Measurements from ENCODE around the gene C6orf62. TPM values are rescaled to one million over a fixed set of nuclear protein-coding genes. Genes with fewer than 3 reads are reported as not detected.

The C6orf62 gene
- total and polyA plus RNA-seq, 2 experiments from 2014 or later, result 66.7 to 79.9 TPM

- no peak for TF ChIP-seq CTCF (conservative IDR thresholded peaks at IDR 0.05; ENCODE audit: low read depth in 2 of 2)
- TF ChIP-seq ZNF114 (CRISPR knock-in tag; IDR thresholded peaks at IDR 0.05), result no peak
- TF ChIP-seq EZH2 (IDR thresholded peaks at IDR 0.05; ENCODE audit: low read depth, unreplicated experiment), result no peak
- no peak for TF ChIP-seq STAT1 (IDR thresholded peaks at IDR 0.05; ENCODE audit: unreplicated experiment)
Observed at GRCh38 chr6:24686408-24686807, 32.5 kb downstream of the C6orf62 start (continued).

GRCh38 chr6:24683297-24684296, 35.4 kb downstream of the C6orf62 start:
- ATAC-seq (peak; percentile 86), DNase-seq (ENCODE audit: low spot score) (peak; percentile 74)
- peak overlapping the region; percentile 97 for H3K27ac Mint-ChIP-seq
- Histone ChIP-seq H3K36me3 (ENCODE audit: insufficient read depth) (no peaks in the 10 kb centered on the region; the same call in 1 of the 2 replicates), H3K27ac (ENCODE audit: low read depth) (peak overlapping the region; percentile 99), H3K4me3 (peak overlapping the region; percentile 24), H3F3A (replicated peaks; ENCODE audit: low read depth) (peaks cover 8% of the 10 kb centered on the region; the same call in 1 of the 2 replicates), H3K4me2 (peak overlapping the region; percentile 63), H3K9me2 (ENCODE audit: insufficient read depth) (no peaks in the 10 kb centered on the region), H4K20me1 (replicated peaks; ENCODE audit: insufficient read depth) (no peaks in the 10 kb centered on the region), H3K4me1 (ENCODE audit: insufficient read depth) (peaks cover 30% of the 10 kb centered on the region), H3K79me2 (replicated peaks; ENCODE audit: insufficient read depth) (peaks cover 31% of the 10 kb centered on the region), H3K27me3 (ENCODE audit: insufficient read depth) (no peaks in the 10 kb centered on the region), H2AFZ (no peak overlapping the region)
- peak; percentile 50; the same call in 1 of the 2 replicates for TF ChIP-seq NANOG (IDR thresholded peaks at IDR 0.05; ENCODE audit: borderline replicate concordance)
- TF ChIP-seq ETS1 (IDR thresholded peaks at IDR 0.05), result no peak
- TF ChIP-seq POLR2AphosphoS5 (IDR thresholded peaks at IDR 0.05; ENCODE audit: low read depth), result peak; percentile 25; the same call in 1 of the 2 replicates
- H3K36me3 Mint-ChIP-seq (ENCODE audit: low read depth), result peaks cover 39% of the 10 kb centered on the region
- no peaks in the 10 kb centered on the region; the same call in 2 of the 3 replicates for H3K9me3 Mint-ChIP-seq
- H3K4me3 Mint-ChIP-seq, result peak overlapping the region; percentile 57
- H3K27me3 Mint-ChIP-seq (ENCODE audit: insufficient read depth, low read depth, poor library complexity), result peaks cover 7% of the 10 kb centered on the region
- peaks cover 55% of the 10 kb centered on the region for H3K4me1 Mint-ChIP-seq

GRCh38 chr6:24680582-24680981, 38.4 kb downstream of the C6orf62 start:
- Histone ChIP-seq H3K27me3 (ENCODE audit: insufficient read depth) (no peaks in the 10 kb centered on the region), H3K27ac (ENCODE audit: low read depth) (no peak overlapping the region), H2AFZ (no peak overlapping the region), H3K4me3 (no peak overlapping the region), H3K79me2 (replicated peaks; ENCODE audit: insufficient read depth) (peaks cover 36% of the 10 kb centered on the region), H3K4me1 (ENCODE audit: insufficient read depth) (peaks cover 30% of the 10 kb centered on the region), H3K4me2 (peak overlapping the region; percentile 60; the same call in 1 of the 2 replicates), H3F3A (replicated peaks; ENCODE audit: low read depth) (peaks cover 8% of the 10 kb centered on the region; the same call in 1 of the 2 replicates), H3K9me2 (ENCODE audit: insufficient read depth) (no peaks in the 10 kb centered on the region), H4K20me1 (replicated peaks; ENCODE audit: insufficient read depth) (no peaks in the 10 kb centered on the region), H3K36me3 (ENCODE audit: insufficient read depth) (no peaks in the 10 kb centered on the region)
- Mint-ChIP-seq H3K36me3 (ENCODE audit: low read depth) (peaks cover 48% of the 10 kb centered on the region), H3K27me3 (ENCODE audit: insufficient read depth, low read depth, poor library complexity) (peaks cover 7% of the 10 kb centered on the region), H3K4me3 (no peak overlapping the region), H3K27ac (no peak overlapping the region), H3K9me3 (peaks cover 9% of the 10 kb centered on the region), H3K4me1 (peaks cover 44% of the 10 kb centered on the region)
- ATAC-seq (no peak), DNase-seq (ENCODE audit: low spot score) (no peak)
- TF ChIP-seq ZNF331 (CRISPR knock-in tag; IDR thresholded peaks at IDR 0.05; ENCODE audit: low read depth) (no peak), ZNF114 (CRISPR knock-in tag; IDR thresholded peaks at IDR 0.05) (no peak), EZH2phosphoT487 (IDR thresholded peaks at IDR 0.05; ENCODE audit: unreplicated experiment) (no peak)
